Activated naive CD8-positive, alpha-beta T cell treated with anti-CD3 and anti-CD28 coated beads for 36 hours (primary cell): ENCODE results near the gene ATG13. TPM values are rescaled to one million over a fixed set of nuclear protein-coding genes. Genes with fewer than 3 reads are reported as not detected.
A peak's percentile ranks its signal among the peaks of the same experiment; 100 is the strongest.
"Not testable (repeated sequence)": the region's sequence is repeated elsewhere in the genome, so short reads cannot be mapped to it uniquely, and the experiment has no call there.

ENCODE experiments used
- DNase-seq: peaks from one replicate; pipeline ENCODE4 v3.0.0; 2021
- H3K27ac Mint-ChIP-seq: one replicate; pipeline ENCODE4 v1.8.0; 2022; ENCODE audit warnings: mild to moderate bottlenecking, moderate library complexity, mixed read lengths
- H3K27me3 Mint-ChIP-seq: one replicate; pipeline ENCODE4 v1.8.0; 2022; ENCODE audit warnings: mild to moderate bottlenecking, mixed read lengths
- H3K36me3 Mint-ChIP-seq: one replicate; pipeline ENCODE4 v1.8.0; 2021; ENCODE audit warnings: mild to moderate bottlenecking, mixed read lengths
- H3K4me1 Mint-ChIP-seq: one replicate; pipeline ENCODE4 v1.8.0; 2021; ENCODE audit warnings: mixed read lengths
- H3K4me3 Mint-ChIP-seq: one replicate; pipeline ENCODE4 v1.8.0; 2022; ENCODE audit warnings: mild to moderate bottlenecking, moderate library complexity, mixed read lengths
- H3K9me3 Mint-ChIP-seq: one replicate; pipeline ENCODE4 v1.8.0; 2022; ENCODE audit warnings: mixed read lengths
- total RNA-seq, 2 experiments: library from RNA; stranded (reverse); gene quantifications; one replicate each; pipeline ENCODE4 v1.2.3, GENCODE V29; 2021

The ATG13 gene
- 10 to 100 TPM; 49.2 to 51.4 TPM for total RNA-seq

DNA sequence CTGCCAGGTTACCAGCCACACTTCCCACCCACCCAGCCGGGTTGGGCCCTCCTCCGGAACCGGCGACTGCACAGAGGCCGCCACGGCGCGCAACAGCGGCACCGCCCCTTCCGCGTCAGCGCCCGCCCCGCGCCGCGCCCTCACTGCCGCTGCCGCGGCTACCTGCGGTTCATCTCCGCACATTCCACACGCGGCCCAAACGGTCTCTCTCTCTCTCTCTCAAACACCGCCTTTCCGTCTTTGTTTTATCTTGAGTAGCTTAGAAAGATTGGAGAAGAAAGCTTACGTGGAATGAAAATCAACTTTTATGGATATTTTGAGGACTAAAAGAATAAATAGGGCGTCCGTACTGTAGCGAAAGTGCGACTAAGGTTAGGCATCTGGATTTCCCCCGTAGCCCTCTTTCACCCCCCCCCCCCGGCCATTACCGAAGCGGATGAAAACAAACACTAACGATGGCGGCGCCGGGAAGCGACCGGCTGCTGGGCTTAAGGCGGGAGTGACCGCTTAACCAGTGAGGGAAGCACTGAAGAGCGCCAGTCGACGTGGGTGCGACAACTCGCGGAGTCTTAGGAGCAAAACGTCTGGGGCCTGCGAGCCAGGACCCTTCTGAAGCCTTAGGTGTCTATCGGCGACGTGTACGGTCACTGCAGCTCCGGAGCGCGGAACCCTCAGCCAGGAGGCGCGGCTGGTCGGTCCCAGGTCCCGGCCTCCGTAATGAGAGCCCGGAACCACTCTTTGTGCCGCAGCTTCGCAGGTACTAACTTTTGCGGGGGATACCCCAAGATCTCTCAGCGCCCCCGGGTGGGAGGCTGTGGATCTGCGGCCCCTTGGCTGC lies at the start of gene ATG13, which contains the start of gene HARBI1:
Gene ATG13 (plus strand): TSS at position 420 of the 838 bp plus-strand sequence. CDS start 26,739 bp downstream, outside the sequence.
Gene HARBI1 (minus strand): TSS at position 94 of the 838 bp plus-strand sequence. CDS start 990 bp downstream, outside the sequence.
- peaks cover 6% of the 10 kb centered on the region for H3K36me3 Mint-ChIP-seq
- H3K27ac Mint-ChIP-seq = peak within 1 kb of the TSS; percentile 99
- H3K27me3 Mint-ChIP-seq = no peaks in the 10 kb centered on the region
- H3K9me3 Mint-ChIP-seq = no peaks in the 10 kb centered on the region
- peak within 1 kb of the TSS; percentile 93 for H3K4me3 Mint-ChIP-seq
- peak; percentile 97 for DNase-seq
- peaks cover 36% of the 10 kb centered on the region for H3K4me1 Mint-ChIP-seq

DNA sequence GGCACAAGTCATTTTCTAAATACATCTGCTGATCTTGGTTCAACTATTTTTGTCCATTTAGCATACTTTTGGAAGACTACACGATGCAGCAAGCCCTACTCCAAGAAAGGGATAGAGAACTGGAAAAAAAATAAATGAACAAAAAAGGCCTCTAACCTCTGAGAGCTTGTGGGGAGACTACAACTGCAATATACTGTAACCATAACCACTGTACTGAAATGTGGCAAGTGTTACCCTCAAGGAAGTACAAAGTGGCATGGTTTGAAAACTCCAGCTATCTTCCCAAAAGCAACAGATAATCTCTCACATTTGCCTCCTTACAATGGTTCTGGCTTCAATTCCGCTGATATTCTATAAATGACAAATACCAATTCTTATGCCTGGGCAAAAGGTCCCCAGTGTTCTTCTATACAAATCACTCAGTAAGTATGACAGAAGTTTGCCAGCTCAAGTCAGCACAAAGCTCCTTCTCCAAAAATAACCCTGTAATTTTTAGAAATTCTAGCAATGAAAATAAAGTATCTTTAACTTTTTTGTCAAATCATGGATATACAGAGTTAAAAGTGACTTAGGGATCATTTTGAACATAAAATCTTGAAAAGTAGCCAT lies 46.5 kb upstream of the ATG13 start:
- H3K9me3 Mint-ChIP-seq = no peaks in the 10 kb centered on the region
- no peak overlapping the region for H3K27ac Mint-ChIP-seq
- H3K4me1 Mint-ChIP-seq = peaks cover 22% of the 10 kb centered on the region
- DNase-seq = no peak
- peaks cover 9% of the 10 kb centered on the region for H3K36me3 Mint-ChIP-seq
- H3K4me3 Mint-ChIP-seq = no peak overlapping the region
- no peaks in the 10 kb centered on the region for H3K27me3 Mint-ChIP-seq

DNA sequence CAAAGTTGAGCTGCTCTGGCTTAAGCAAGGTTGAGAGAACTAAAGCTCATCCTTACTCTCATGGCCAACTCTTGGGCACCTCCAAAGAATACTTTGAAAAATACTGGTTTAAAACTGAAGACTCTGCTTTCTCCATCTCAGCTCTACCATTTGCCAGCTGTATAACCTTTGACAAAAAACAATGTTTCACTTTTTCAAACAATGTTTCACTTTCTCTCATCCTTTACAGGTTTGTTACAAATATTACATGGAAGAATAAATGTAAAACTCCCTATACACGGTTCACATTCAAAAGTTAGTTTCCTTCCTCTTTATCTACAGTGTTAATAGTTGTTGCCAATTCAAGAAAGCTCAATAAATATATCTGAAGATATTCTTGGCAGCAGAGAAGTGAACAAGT lies 42.7 kb upstream of the ATG13 start:
- H3K9me3 Mint-ChIP-seq = peaks cover 3% of the 10 kb centered on the region
- no peak overlapping the region for H3K4me3 Mint-ChIP-seq
- DNase-seq = no peak
- H3K36me3 Mint-ChIP-seq = peaks cover 16% of the 10 kb centered on the region
- no peak overlapping the region for H3K27ac Mint-ChIP-seq
- peaks cover 26% of the 10 kb centered on the region for H3K4me1 Mint-ChIP-seq
- H3K27me3 Mint-ChIP-seq = no peaks in the 10 kb centered on the region

DNA sequence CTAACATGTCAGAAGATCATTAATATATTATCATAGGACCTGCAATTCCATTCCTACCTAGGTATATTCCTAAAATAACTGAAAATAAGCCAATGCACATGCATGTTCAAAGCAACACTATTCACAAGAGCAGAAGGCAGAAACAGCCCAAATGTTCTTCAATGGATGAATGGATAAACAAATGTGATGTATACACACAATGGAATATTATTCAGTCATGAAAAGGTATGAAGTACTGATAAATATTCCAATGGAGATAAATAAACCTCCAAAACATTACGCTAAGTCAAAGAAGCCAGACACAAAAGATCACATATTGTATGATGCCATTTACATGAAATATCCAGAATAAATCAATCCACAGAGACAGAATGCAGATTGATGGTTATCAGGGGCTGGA lies 40.3 kb upstream of the ATG13 start:
- peaks cover 26% of the 10 kb centered on the region for H3K4me1 Mint-ChIP-seq
- peaks cover 3% of the 10 kb centered on the region for H3K9me3 Mint-ChIP-seq

DNA sequence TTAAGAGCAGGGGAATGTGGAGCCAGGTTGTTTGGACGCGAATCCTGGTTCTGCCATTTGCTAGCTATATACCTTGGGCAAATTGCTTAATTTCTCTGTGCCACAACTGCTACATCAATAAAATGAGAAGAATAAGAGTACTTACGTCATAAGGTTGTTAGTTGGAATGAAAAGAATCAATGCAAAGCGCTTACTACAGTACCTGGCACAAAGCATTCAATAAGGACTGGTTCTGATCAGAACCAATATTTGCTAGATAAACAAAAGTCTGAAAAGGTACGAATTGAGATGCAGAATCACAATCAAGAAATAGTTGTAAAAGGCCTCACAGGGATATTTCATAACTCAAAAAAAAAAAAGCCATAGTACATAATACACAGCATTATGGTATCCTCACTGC lies 34.8 kb upstream of the ATG13 start:
- Mint-ChIP-seq H3K27ac (no peak overlapping the region), H3K27me3 (no peaks in the 10 kb centered on the region), H3K36me3 (peaks cover 13% of the 10 kb centered on the region)

More for the DNA sequence above, 40.3 kb upstream of the ATG13 start:
- Mint-ChIP-seq H3K27ac (no peak overlapping the region), H3K36me3 (peaks cover 18% of the 10 kb centered on the region), H3K4me3 (no peak overlapping the region), H3K27me3 (no peaks in the 10 kb centered on the region)
- DNase-seq = no peak

DNA sequence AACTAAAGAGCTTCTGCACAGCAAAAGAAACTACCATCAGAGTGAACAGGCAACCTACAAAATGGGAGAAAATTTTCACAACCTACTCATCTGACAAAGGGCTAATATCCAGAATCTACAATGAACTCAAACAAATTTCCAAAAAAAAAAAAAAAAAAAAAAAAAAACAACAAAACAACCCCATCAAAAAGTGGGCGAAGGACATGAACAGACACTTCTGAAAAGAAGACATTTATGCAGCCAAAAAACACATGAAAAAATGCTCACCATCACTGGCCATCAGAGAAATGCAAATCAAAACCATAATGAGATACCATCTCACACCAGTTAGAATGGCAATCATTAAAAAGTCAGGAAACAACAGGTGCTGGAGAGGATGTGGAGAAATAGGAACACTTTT lies 33.8 kb upstream of the ATG13 start:
- H3K27ac Mint-ChIP-seq, H3K27me3 Mint-ChIP-seq, DNase-seq, H3K4me3 Mint-ChIP-seq, H3K9me3 Mint-ChIP-seq: not testable (repeated sequence)
- Mint-ChIP-seq H3K4me1 (peaks cover 19% of the 10 kb centered on the region), H3K36me3 (peaks cover 15% of the 10 kb centered on the region)

More for the DNA sequence above, 34.8 kb upstream of the ATG13 start:
- Mint-ChIP-seq H3K4me3 (no peak overlapping the region), H3K9me3 (peaks cover 2% of the 10 kb centered on the region), H3K4me1 (peaks cover 15% of the 10 kb centered on the region)
- DNase-seq = no peak

DNA sequence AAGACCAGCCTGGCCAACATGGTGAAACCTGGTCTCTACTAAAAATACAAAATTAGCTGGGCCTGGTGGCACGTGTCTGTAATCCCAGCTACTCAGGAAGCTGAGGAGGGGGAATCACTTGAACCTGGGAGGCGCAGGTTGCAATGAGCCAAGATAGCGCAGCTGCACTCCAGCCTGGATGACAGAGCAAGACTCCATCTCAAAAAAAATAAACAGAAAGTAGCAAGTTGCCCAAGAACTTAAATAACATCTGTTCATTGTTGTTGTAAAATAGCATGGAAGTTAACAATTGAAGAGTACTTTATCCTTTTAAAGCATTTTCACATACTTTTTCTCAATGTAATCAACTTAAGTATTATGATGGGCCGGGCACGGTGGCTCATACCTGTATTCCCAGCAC lies 29.2 kb upstream of the ATG13 start:
- H3K27ac Mint-ChIP-seq = no peak overlapping the region
- H3K4me1 Mint-ChIP-seq = peaks cover 36% of the 10 kb centered on the region
- H3K4me3 Mint-ChIP-seq = no peak overlapping the region
- no peak for DNase-seq
- no peaks in the 10 kb centered on the region for H3K9me3 Mint-ChIP-seq
- no peaks in the 10 kb centered on the region for H3K27me3 Mint-ChIP-seq
- peaks cover 15% of the 10 kb centered on the region for H3K36me3 Mint-ChIP-seq

DNA sequence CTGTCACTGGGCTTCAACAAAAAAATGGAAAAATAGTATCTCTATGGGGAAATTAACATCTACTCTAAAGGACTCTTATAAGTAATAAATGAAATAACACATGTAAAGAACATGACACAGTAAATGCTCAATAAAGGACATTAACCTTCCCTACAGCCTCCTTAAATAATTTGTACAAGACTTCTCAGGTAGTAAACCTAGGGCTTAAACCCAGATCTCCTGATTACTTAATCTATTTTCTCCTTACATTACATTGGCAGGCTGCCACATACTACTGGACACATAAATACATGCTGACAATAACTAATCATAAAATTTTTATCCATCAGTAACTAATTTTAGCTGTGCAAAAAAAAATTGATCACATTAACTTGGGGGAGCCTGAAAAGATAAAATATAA lies 28.4 kb upstream of the ATG13 start:
- Mint-ChIP-seq H3K4me3 (no peak overlapping the region), H3K9me3 (no peaks in the 10 kb centered on the region), H3K4me1 (peaks cover 37% of the 10 kb centered on the region), H3K27me3 (no peaks in the 10 kb centered on the region), H3K36me3 (peaks cover 15% of the 10 kb centered on the region), H3K27ac (no peak overlapping the region)
- no peak for DNase-seq

DNA sequence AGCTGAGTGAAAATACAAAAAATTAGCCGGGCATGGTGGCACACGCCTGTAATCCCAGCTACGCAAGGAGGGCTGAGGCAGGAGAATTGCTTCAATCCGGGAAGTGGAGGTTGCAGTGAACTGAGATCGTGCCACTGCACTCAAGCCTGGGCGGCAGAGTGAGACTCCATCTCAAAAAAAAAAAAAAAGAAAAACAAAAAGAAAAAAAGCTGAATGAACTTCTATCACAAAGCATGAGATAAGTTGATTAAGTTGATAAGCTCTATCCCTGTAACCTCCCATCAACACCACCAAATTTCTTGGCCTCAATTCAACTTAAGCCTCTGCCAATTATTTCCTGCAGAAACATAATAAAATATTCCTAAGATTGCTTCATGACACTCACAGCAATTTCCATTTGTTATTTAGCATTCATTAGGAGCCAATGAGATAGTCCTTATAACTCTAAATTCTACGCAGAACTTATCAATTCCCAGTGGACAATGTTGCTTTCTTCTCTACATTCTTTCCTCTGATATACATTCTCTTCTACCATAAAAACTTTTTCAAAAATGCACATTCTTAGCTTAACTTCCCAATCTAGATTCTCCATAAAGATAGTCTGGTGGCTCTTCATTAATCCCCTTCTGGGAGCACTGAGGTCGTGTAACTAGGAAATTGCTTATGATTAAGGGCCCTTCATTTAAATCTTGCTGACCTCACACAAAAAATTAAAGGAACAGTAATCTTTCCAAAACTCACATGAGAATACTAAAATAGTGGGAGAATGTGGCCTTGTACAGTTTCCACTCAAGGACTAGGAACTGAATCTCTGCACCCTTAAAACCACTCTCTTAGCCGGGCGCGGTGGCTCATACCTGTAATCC lies 26.4 kb upstream of the ATG13 start:
- peak overlapping the region; percentile 23 for H3K4me3 Mint-ChIP-seq
- H3K27ac Mint-ChIP-seq = no peak overlapping the region
- peaks cover 43% of the 10 kb centered on the region for H3K4me1 Mint-ChIP-seq
- H3K27me3 Mint-ChIP-seq = no peaks in the 10 kb centered on the region
- no peak for DNase-seq
- peaks cover 12% of the 10 kb centered on the region for H3K36me3 Mint-ChIP-seq
- H3K9me3 Mint-ChIP-seq = no peaks in the 10 kb centered on the region

DNA sequence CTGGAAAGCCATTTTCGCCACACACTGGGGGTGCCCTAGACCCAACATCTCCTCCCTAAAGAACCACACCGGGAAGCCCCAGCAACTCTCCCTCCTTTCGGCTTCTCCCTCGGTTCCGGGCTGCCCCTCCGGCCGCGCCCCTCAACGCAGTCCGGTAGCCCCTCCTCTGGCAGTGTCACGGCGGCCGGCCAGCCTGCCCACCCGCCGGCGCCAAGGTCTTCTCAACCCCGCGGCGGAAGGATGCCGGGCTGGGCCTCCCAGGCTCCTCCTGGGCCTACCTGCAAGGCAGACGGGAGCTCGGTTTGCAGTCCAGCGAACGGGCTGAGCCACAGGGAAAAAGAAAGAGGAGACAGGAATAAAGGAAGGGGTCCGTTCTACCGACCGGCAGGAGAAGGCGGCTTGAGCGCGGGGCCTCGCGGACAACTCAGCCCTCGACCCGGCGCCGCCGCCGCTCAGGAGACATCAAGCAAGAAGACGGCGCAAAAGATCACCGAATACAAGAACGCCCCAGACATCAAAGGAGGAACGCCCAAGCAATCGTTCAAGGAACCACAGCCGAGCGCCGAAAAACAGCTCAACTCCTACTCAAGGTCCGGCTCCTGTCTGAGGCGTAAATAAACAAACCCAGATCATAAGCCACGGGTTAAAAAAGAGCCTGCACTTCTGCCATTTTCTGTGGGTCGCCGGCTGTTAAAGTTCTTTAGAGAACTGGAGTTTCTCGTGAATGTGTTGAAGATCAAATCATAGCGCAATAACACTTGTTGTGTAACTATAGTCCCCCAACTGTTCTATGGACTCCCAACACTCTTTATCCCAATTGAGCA lies 23.6 kb upstream of the ATG13 start, which contains the start of gene AMBRA1:
Gene AMBRA1 (minus strand): TSS at position 474 of the 824 bp plus-strand sequence. CDS start 45,643 bp downstream, outside the sequence.
- Mint-ChIP-seq H3K27me3 (no peaks in the 10 kb centered on the region), H3K4me3 (peak within 1 kb of the TSS; percentile 99), H3K36me3 (peaks cover 10% of the 10 kb centered on the region), H3K27ac (peak within 1 kb of the TSS; percentile 91), H3K9me3 (no peaks in the 10 kb centered on the region), H3K4me1 (peaks cover 35% of the 10 kb centered on the region)
- DNase-seq = peak; percentile 85

DNA sequence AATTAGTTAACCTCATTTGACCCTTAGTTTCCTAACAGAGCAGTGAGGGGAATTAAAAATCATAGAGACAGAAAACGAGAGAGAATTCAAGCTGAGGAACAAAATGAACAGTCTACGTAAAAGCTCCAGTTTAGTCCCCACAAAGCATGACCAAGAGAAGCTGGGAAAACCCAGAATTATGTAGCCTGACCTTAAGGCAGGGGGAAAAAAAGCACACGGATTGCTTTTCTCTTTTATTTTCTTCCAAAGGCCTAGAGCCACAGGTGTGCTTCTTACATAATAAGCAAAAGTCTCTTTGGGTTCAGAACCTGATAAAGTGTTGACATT lies 23.0 kb upstream of the ATG13 start:
- Mint-ChIP-seq H3K4me1 (peaks cover 29% of the 10 kb centered on the region), H3K9me3 (no peaks in the 10 kb centered on the region), H3K4me3 (peak overlapping the region; percentile 99), H3K36me3 (peaks cover 10% of the 10 kb centered on the region), H3K27me3 (no peaks in the 10 kb centered on the region), H3K27ac (peak overlapping the region; percentile 91)
- DNase-seq = no peak

DNA sequence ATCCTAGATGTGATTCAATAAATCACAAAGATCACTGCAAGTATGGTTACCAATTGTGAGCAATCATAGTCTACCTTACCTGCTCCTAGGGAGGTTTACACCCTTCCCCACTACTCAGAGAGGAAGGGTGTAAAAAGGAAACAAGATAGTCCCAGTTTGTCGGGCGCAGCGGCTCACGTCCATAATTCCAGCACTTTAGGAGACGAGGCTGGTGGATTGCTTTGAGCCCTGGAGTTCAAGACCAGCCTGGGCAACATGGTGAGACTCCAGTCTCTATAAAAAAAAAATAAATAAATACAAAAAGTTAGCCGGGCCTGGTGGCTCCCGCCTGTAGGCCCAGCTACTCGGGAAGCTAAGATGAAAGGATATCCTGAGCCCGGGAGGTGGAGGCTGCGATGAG lies 22.6 kb upstream of the ATG13 start:
- Mint-ChIP-seq H3K36me3 (peaks cover 10% of the 10 kb centered on the region), H3K4me3 (no peak overlapping the region), H3K9me3 (no peaks in the 10 kb centered on the region), H3K4me1 (peaks cover 29% of the 10 kb centered on the region), H3K27me3 (no peaks in the 10 kb centered on the region), H3K27ac (no peak overlapping the region)
- no peak for DNase-seq

DNA sequence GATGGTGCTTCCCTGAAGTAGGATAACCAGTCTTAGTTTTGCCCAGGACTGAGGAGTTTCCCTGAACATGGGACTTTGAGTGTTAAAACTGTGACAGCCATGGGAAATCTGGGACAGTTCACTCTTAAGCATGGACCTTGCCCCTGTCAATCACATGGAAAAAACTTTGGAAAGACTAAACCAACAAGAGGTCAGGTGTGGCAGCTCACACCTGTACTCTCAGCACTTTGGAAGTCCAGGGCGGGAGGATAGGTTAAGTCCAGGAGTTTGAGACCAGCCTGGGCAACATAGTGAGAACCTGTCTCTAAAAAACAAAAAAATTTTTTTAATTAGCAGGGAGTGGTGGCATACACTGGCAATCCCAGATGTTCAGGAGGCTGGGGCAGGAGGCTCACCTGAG lies 20.2 kb upstream of the ATG13 start:
- H3K36me3 Mint-ChIP-seq = peaks cover 4% of the 10 kb centered on the region

DNA sequence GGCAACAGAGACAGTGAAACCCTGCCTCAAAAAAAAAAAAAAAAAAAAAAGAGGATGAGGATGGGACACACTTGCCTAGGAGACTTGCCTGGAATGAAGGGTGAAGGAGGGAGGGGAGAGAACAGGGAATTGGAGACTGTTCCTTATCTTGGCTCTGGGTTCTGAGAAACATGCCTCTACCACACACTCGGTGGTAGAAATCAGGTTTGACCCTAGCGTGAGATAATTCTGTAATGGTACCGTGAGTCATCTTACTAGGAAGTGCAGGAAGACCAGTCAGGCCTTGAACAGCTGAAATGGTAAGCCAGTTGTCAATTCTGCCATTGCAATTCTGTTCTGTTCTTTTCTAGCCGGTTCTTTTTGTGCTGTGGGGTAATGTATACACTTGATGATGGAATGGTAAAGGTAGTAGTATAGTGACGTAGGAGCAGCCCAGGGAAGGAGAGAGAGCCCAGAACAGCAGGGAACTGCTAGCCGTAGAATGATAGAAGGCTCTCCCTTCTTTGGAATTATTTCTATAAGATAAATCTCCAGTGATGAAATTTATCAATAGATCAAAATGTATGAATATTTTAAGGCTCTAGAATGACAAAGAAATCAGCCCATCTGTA lies 19.6 kb upstream of the ATG13 start:
- Mint-ChIP-seq H3K27me3 (no peaks in the 10 kb centered on the region), H3K4me3 (no peak overlapping the region), H3K9me3 (no peaks in the 10 kb centered on the region), H3K4me1 (peaks cover 12% of the 10 kb centered on the region), H3K27ac (no peak overlapping the region), H3K36me3 (peaks cover 4% of the 10 kb centered on the region)
- DNase-seq = no peak

More for the DNA sequence above, 20.2 kb upstream of the ATG13 start:
- H3K27me3 Mint-ChIP-seq = no peaks in the 10 kb centered on the region
- no peak overlapping the region for H3K27ac Mint-ChIP-seq
- DNase-seq = no peak
- no peaks in the 10 kb centered on the region for H3K9me3 Mint-ChIP-seq
- no peak overlapping the region for H3K4me3 Mint-ChIP-seq
- peaks cover 16% of the 10 kb centered on the region for H3K4me1 Mint-ChIP-seq
